Ovary (tissue), 3 donors: ENCODE results near the gene RNF126.

ENCODE experiments used
- CTCF ChIP-seq, 3 donors: fragments of 450-650 bp in 2 of 3; fragments of 200-600 bp in 1 of 3; IDR thresholded peaks; one replicate each; pipeline versions ENCODE4 v1.5.1 to v1.8.0; 2016 to 2022; ENCODE audit warnings: antibody characterized with exemption in 3 of 3, mild to moderate bottlenecking in 1 of 3
- EP300 ChIP-seq: sonication (generic); formaldehyde crosslinking; IDR thresholded peaks from one replicate; pipeline ENCODE4 v1.6.1; 2017; ENCODE audit warnings: antibody characterized with exemption
- POLR2A ChIP-seq: fragments of 450-650 bp; IDR thresholded peaks from one replicate; pipeline ENCODE4 v1.6.1; 2017; ENCODE audit warnings: antibody characterized with exemption, mild to moderate bottlenecking, moderate library complexity
- donor health status: DM: no; HTN: no; CAD: no.

- TF ChIP-seq CTCF (IDR thresholded peaks at IDR 0.05): no peak
- no peak for TF ChIP-seq POLR2A
- TF ChIP-seq EP300: no peak
These were observed 32.4 kb upstream of the RNF126 start, which contains the start of gene PRSS57 for GRCh38 chr19:695352-695949.
